ENCODE data around the gene ZBTB20. TPM values are rescaled to one million over a fixed set of nuclear protein-coding genes. Genes with fewer than 3 reads are reported as not detected.

Gene ZBTB20
- total RNA-seq, 4 donors from 2014 or later = 46.1 to 102 (median 81.9) TPM

DNA sequence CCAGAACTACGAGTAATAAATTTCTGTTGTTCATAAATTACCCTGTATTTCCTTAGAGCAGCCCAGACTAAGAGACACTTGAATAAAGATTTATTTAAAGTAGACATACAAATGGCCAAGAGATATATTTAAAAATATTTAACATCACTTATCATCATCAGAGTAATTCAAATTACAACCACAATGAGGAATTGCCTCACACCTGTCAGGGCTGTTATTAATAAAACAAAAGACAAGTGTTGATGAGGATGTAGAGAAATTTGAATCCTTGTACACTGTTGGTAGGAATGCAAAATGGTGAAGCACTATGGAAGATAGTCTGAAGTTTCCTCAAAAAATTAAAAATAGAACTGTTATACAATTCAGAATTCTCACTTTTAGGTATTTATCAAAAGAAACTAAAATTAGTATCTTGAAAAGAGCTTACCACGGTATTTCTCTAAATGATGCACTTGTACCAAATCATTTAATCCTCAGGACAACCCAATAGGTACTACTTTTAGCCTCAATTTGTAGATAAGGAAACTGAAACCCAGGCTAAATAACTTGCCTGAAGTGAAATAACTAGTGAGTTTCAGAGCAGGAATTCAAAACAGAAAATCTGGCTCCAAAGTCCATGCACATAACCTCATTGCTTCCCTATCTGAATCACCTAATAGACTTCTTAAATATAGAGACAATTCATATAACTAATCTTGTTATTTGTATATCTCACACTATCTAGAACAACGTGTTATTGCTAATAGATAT is 69.4 kb downstream of the ZBTB20 start:
- ATAC-seq (ENCODE audit: low FRiP score) = no peak
- no peak for DNase-seq (ENCODE audit: low spot score)
- TF ChIP-seq, protein P1, sequence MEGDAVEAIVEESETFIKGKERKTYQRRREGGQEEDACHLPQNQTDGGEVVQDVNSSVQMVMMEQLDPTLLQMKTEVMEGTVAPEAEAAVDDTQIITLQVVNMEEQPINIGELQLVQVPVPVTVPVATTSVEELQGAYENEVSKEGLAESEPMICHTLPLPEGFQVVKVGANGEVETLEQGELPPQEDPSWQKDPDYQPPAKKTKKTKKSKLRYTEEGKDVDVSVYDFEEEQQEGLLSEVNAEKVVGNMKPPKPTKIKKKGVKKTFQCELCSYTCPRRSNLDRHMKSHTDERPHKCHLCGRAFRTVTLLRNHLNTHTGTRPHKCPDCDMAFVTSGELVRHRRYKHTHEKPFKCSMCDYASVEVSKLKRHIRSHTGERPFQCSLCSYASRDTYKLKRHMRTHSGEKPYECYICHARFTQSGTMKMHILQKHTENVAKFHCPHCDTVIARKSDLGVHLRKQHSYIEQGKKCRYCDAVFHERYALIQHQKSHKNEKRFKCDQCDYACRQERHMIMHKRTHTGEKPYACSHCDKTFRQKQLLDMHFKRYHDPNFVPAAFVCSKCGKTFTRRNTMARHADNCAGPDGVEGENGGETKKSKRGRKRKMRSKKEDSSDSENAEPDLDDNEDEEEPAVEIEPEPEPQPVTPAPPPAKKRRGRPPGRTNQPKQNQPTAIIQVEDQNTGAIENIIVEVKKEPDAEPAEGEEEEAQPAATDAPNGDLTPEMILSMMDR (IDR thresholded peaks at IDR 0.05) = no peak

GRCh38 chr3:115074502-115074901 is 72.6 kb downstream of the ZBTB20 start:
- ATAC-seq (ENCODE audit: low FRiP score) (peak; percentile 73), DNase-seq (ENCODE audit: low spot score) (no peak)
- TF ChIP-seq, protein P1 (IDR thresholded peaks at IDR 0.05) = no peak

- ATAC-seq (ENCODE audit: low FRiP score) = no peak
- TF ChIP-seq, protein P1 (IDR thresholded peaks at IDR 0.05) = no peak
- no peak for DNase-seq (ENCODE audit: low spot score)
Measured at GRCh38 chr3:115072265-115073021, 74.6 kb downstream of the ZBTB20 start.

- DNase-seq (ENCODE audit: low spot score) = no peak
- TF ChIP-seq, protein P1 (IDR thresholded peaks at IDR 0.05) = no peak
- ATAC-seq (ENCODE audit: low FRiP score) = no peak
Measured at GRCh38 chr3:115071601-115072000, 75.5 kb downstream of the ZBTB20 start.

- no peak for DNase-seq (ENCODE audit: low spot score)
- no peak for ATAC-seq (ENCODE audit: low FRiP score)
- TF ChIP-seq, protein P1 (IDR thresholded peaks at IDR 0.05) = no peak
Measured at GRCh38 chr3:115071166-115071565, 75.9 kb downstream of the ZBTB20 start.

- TF ChIP-seq, protein P1 (IDR thresholded peaks at IDR 0.05) = no peak
- no peak for ATAC-seq (ENCODE audit: low FRiP score)
Measured at GRCh38 chr3:115068799-115069198, 78.3 kb downstream of the ZBTB20 start.

More at GRCh38 chr3:115068799-115069198, 78.3 kb downstream of the ZBTB20 start:
- DNase-seq (ENCODE audit: low spot score) = no peak

All from omental fat pad (tissue), 4 donors.